ENCODE results near the gene LSAMP. TPM values are rescaled to one million over a fixed set of nuclear protein-coding genes. Genes with fewer than 3 reads are reported as not detected.

The LSAMP gene
- total and polyA plus RNA-seq, 2 donors (not counting 3 experiments of a cell fraction or from before 2014, with no cell fraction given): not detected

DNA sequence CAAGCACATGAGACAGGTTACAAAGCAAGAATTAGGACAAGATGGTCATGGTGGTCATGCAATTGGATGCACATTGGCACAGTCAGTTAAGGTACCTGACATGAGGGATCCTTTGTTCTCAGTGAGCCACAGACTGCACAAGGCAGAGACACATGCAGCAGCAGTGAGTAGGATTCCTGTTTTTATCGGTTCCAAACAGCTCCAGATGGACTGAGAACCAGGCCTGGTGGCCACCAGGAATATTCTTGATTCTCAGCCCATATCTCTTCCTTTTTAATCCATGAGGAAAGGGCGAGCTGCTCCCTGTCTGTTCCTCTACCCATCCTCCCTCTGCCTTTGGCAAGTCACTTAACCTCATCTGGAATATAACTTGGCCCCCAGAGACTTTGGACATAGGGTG is 411.2 kb downstream of the LSAMP start:
- FAIRE-seq: no peak
- dilution Hi-C loops (cut with MboI; ENCODE audit: extremely low pct_ligation_motif_present, low sequenced_read_pairs): no loop called here
- CTCF ChIA-PET: no interaction called here

More for the DNA sequence above, 411.2 kb downstream of the LSAMP start:
- POLR2A ChIA-PET: no interaction called here
- DNase-seq (ENCODE audit: low read depth, low spot score): no peak
- Histone ChIP-seq H3K9ac (replicated peaks; ENCODE audit: extremely low read depth, insufficient read depth, low read length) (no peak overlapping the region), H2AFZ (ENCODE audit: low read depth, low read length) (no peak overlapping the region), H3K4me1 (ENCODE audit: control insufficient read depth, extremely low read depth, insufficient read depth, low read length) (no peaks in the 10 kb centered on the region), H3K36me3 (ENCODE audit: control insufficient read depth in 2 of 2, extremely low read depth in 1 of 2, insufficient read depth in 2 of 2, low read length in 2 of 2) (no peaks in the 10 kb centered on the region), H3K4me3 (replicated peaks in 1 of 3; ENCODE audit: insufficient read depth in 1 of 3, low read depth in 1 of 3, low read length in 3 of 3) (no peak overlapping the region), H4K20me1 (replicated peaks; ENCODE audit: control insufficient read depth, extremely low read depth, insufficient read depth, low read length) (no peaks in the 10 kb centered on the region), H3K27me3 (ENCODE audit: control insufficient read depth in 2 of 2, insufficient read depth in 2 of 2, low read length in 2 of 2) (no peaks in the 10 kb centered on the region), H3K4me2 (ENCODE audit: insufficient read depth, low read length) (no peak overlapping the region), H3K9me1 (replicated peaks; ENCODE audit: control insufficient read depth, extremely low read depth, insufficient read depth, low read length) (no peaks in the 10 kb centered on the region), H3K27ac (ENCODE audit: insufficient read depth, low read depth, low read length) (no peak overlapping the region), H3K9me3 (replicated peaks; ENCODE audit: control insufficient read depth, insufficient read depth, low read length) (no peaks in the 10 kb centered on the region), H3K79me2 (ENCODE audit: control insufficient read depth, insufficient read depth, low read length) (no peaks in the 10 kb centered on the region)
- intact Hi-C loops (cut with micrococcal nuclease): no loop called here
- TF ChIP-seq GATA2 (IDR thresholded peaks at IDR 0.05; ENCODE audit: insufficient read depth, insufficient read length, low read depth, low read length) (no peak), MYC (IDR thresholded peaks at IDR 0.05; ENCODE audit: low read depth, low read length) (no peak), MAX (IDR thresholded peaks at IDR 0.05; ENCODE audit: insufficient read depth, insufficient read length) (no peak), FOS (IDR thresholded peaks at IDR 0.05; ENCODE audit: borderline replicate concordance, insufficient read depth, low read length) (no peak), EZH2 (IDR thresholded peaks at IDR 0.05; ENCODE audit: borderline replicate concordance, low read depth, low read length, severe bottlenecking) (no peak), POLR2AphosphoS5 (IDR thresholded peaks at IDR 0.05; ENCODE audit: insufficient read depth, low read depth, low read length) (no peak), CTCF (IDR thresholded peaks at IDR 0.05; ENCODE audit: extremely low read depth in 1 of 2, insufficient read depth in 1 of 2, low read depth in 1 of 2, low read length in 2 of 2) (no peak), POLR2A (IDR thresholded peaks at IDR 0.05; ENCODE audit: low read depth, low read length) (no peak)
- no TSS peak for BruUV-seq (replicated peaks)
